Activated CD4-positive, alpha-beta T cell treated with anti-CD3 and anti-CD28 coated beads, Interleukin-2, amount 10 ng/mL, durations not matched to agents 7 days and 5 days (primary cell): Measurements from ENCODE around the gene CKAP5. TPM values are rescaled to one million over a fixed set of nuclear protein-coding genes. Genes with fewer than 3 reads are reported as not detected.
"Not testable (repeated sequence)": the region's sequence is repeated elsewhere in the genome, so short reads cannot be mapped to it uniquely, and the experiment has no call there.

Experiments used
- CTCF ChIA-PET: fragments of 350-600 bp; sonication (Branson Sonifier 250); formaldehyde crosslinking; loops from one replicate; lab custom pipeline; 2021; ENCODE audit warnings: antibody characterized with exemption; lab: Charles Lee
- POLR2A ChIA-PET: fragments of 350-600 bp; sonication (Branson Sonifier 250); formaldehyde crosslinking; loops from one replicate; lab custom pipeline; 2021; ENCODE audit warnings: antibody characterized with exemption; lab: Charles Lee
- DNase-seq: peaks from one replicate; pipeline ENCODE4 v3.0.0-alpha.2; 2020
- H3K27ac Mint-ChIP-seq: one replicate; pipeline ENCODE4 v1.8.0; 2021; ENCODE audit warnings: mild to moderate bottlenecking, moderate library complexity, mixed read lengths
- H3K27me3 Mint-ChIP-seq: one replicate; pipeline ENCODE4 v1.8.0; 2021; ENCODE audit warnings: mixed read lengths
- H3K36me3 Mint-ChIP-seq: one replicate; pipeline ENCODE4 v1.8.0; 2021; ENCODE audit warnings: low read depth, mixed read lengths
- H3K4me1 Mint-ChIP-seq: one replicate; pipeline ENCODE4 v1.8.0; 2021; ENCODE audit warnings: mixed read lengths
- H3K4me3 Mint-ChIP-seq: one replicate; pipeline ENCODE4 v1.8.0; 2021; ENCODE audit warnings: mild to moderate bottlenecking, moderate library complexity, mixed read lengths
- H3K9me3 Mint-ChIP-seq: one replicate; pipeline ENCODE4 v1.8.0; 2021; ENCODE audit warnings: mixed read lengths
- total RNA-seq, 2 experiments: library from RNA; stranded (reverse); gene quantifications; one replicate each; pipeline ENCODE4 v1.2.3, GENCODE V29; 2021

CKAP5 gene
- total RNA-seq, 2 experiments from 2014 or later: 171 to 189 TPM

GRCh38 chr11:46801694-46802470, 44.2 kb downstream of the CKAP5 start:
- H3K27me3 Mint-ChIP-seq: no peaks in the 10 kb centered on the region
- DNase-seq: no peak
- no peaks in the 10 kb centered on the region for H3K9me3 Mint-ChIP-seq
- peaks cover 6% of the 10 kb centered on the region for H3K4me1 Mint-ChIP-seq
- ChIA-PET CTCF (interaction anchor here (1.0 kb wide), 1 partner anchor 13 kb away, joined by 3 read pairs; no protein-coding TSS in a partner anchor), POLR2A (interaction anchor here (0.6 to 0.7 kb wide), 2 partner anchors 56 to 158 kb away, joined by 3 to 7 read pairs; no protein-coding TSS in a partner anchor)
- H3K36me3 Mint-ChIP-seq: peaks cover 32% of the 10 kb centered on the region
- no peak overlapping the region for H3K4me3 Mint-ChIP-seq
- no peak overlapping the region for H3K27ac Mint-ChIP-seq

GRCh38 chr11:46800177-46800576, 45.9 kb downstream of the CKAP5 start:
- no peak for DNase-seq
- no peak overlapping the region for H3K27ac Mint-ChIP-seq
- H3K4me3 Mint-ChIP-seq: no peak overlapping the region
- ChIA-PET POLR2A (no interaction called here), CTCF (no interaction called here)
- no peaks in the 10 kb centered on the region for H3K9me3 Mint-ChIP-seq
- H3K36me3 Mint-ChIP-seq: peaks cover 36% of the 10 kb centered on the region
- H3K27me3 Mint-ChIP-seq: no peaks in the 10 kb centered on the region
- H3K4me1 Mint-ChIP-seq: no peaks in the 10 kb centered on the region

GRCh38 chr11:46799725-46800124, 46.4 kb downstream of the CKAP5 start:
- POLR2A ChIA-PET, H3K27ac Mint-ChIP-seq: not testable (repeated sequence)

GRCh38 chr11:46778416-46778815, 67.7 kb downstream of the CKAP5 start:
- ChIA-PET POLR2A (no interaction called here), CTCF (no interaction called here)
- Mint-ChIP-seq H3K27ac (no peak overlapping the region), H3K9me3 (no peaks in the 10 kb centered on the region), H3K36me3 (peaks cover 67% of the 10 kb centered on the region), H3K27me3 (no peaks in the 10 kb centered on the region), H3K4me3 (no peak overlapping the region), H3K4me1 (no peaks in the 10 kb centered on the region)
- DNase-seq: no peak

More at GRCh38 chr11:46799725-46800124, 46.4 kb downstream of the CKAP5 start:
- DNase-seq, H3K4me3 Mint-ChIP-seq, H3K9me3 Mint-ChIP-seq, H3K4me1 Mint-ChIP-seq, H3K27me3 Mint-ChIP-seq, CTCF ChIA-PET: not testable (repeated sequence)
- peaks cover 39% of the 10 kb centered on the region for H3K36me3 Mint-ChIP-seq

GRCh38 chr11:46776878-46777277, 69.2 kb downstream of the CKAP5 start:
- POLR2A ChIA-PET: no interaction called here
- DNase-seq: no peak
- Mint-ChIP-seq H3K36me3 (peaks cover 62% of the 10 kb centered on the region), H3K9me3 (no peaks in the 10 kb centered on the region), H3K27me3 (no peaks in the 10 kb centered on the region), H3K4me1 (no peaks in the 10 kb centered on the region), H3K4me3 (no peak overlapping the region), H3K27ac (no peak overlapping the region)
- CTCF ChIA-PET: no interaction called here

- Mint-ChIP-seq H3K27ac (no peak overlapping the region), H3K4me3 (no peak overlapping the region), H3K36me3 (peaks cover 44% of the 10 kb centered on the region), H3K4me1 (no peaks in the 10 kb centered on the region), H3K9me3 (no peaks in the 10 kb centered on the region), H3K27me3 (no peaks in the 10 kb centered on the region)
- DNase-seq: no peak
- ChIA-PET POLR2A (no interaction called here), CTCF (interaction anchor here (0.6 kb wide), 1 partner anchor 43 kb away, joined by 4 read pairs; no protein-coding TSS in a partner anchor)
Measured at GRCh38 chr11:46769636-46770221, 76.4 kb downstream of the CKAP5 start.

- CTCF ChIA-PET: no interaction called here
- H3K27me3 Mint-ChIP-seq: no peaks in the 10 kb centered on the region
- POLR2A ChIA-PET: no interaction called here
- no peaks in the 10 kb centered on the region for H3K9me3 Mint-ChIP-seq
- no peak overlapping the region for H3K4me3 Mint-ChIP-seq
- no peaks in the 10 kb centered on the region for H3K4me1 Mint-ChIP-seq
- no peak overlapping the region for H3K27ac Mint-ChIP-seq
- DNase-seq: no peak
- H3K36me3 Mint-ChIP-seq: peaks cover 48% of the 10 kb centered on the region
Measured at GRCh38 chr11:46766656-46767055, 79.4 kb downstream of the CKAP5 start.

- Mint-ChIP-seq H3K4me3 (no peak overlapping the region), H3K36me3 (peaks cover 61% of the 10 kb centered on the region), H3K27me3 (no peaks in the 10 kb centered on the region), H3K27ac (no peak overlapping the region), H3K9me3 (no peaks in the 10 kb centered on the region), H3K4me1 (no peaks in the 10 kb centered on the region)
- ChIA-PET POLR2A (no interaction called here), CTCF (interaction anchor here (0.8 kb wide), 1 partner anchor 12 kb away, joined by 3 read pairs; no protein-coding TSS in a partner anchor)
- no peak for DNase-seq
Measured at GRCh38 chr11:46762248-46762647, 83.8 kb downstream of the CKAP5 start.

GRCh38 chr11:46761807-46762206, 84.3 kb downstream of the CKAP5 start:
- Mint-ChIP-seq H3K27ac (no peak overlapping the region), H3K9me3 (no peaks in the 10 kb centered on the region), H3K4me3 (no peak overlapping the region), H3K27me3 (no peaks in the 10 kb centered on the region), H3K36me3 (peaks cover 59% of the 10 kb centered on the region), H3K4me1 (no peaks in the 10 kb centered on the region)
- ChIA-PET CTCF (interaction anchor here (0.7 kb wide), 1 partner anchor 217 kb away, joined by 4 read pairs; no protein-coding TSS in a partner anchor), POLR2A (no interaction called here)
- DNase-seq: no peak

- ChIA-PET POLR2A (no interaction called here), CTCF (interaction anchor here (0.9 kb wide), 1 partner anchor 10 kb away, joined by 3 read pairs; no protein-coding TSS in a partner anchor)
- Mint-ChIP-seq H3K27ac (no peak overlapping the region), H3K4me3 (no peak overlapping the region), H3K9me3 (no peaks in the 10 kb centered on the region), H3K4me1 (no peaks in the 10 kb centered on the region), H3K27me3 (no peaks in the 10 kb centered on the region), H3K36me3 (peaks cover 63% of the 10 kb centered on the region)
- DNase-seq: no peak
Measured at GRCh38 chr11:46760429-46761128, 85.5 kb downstream of the CKAP5 start.

GRCh38 chr11:46759196-46759595, 86.9 kb downstream of the CKAP5 start:
- POLR2A ChIA-PET: no interaction called here
- no peaks in the 10 kb centered on the region for H3K4me1 Mint-ChIP-seq
- H3K4me3 Mint-ChIP-seq: no peak overlapping the region
- CTCF ChIA-PET: no interaction called here
- no peak for DNase-seq
- peaks cover 66% of the 10 kb centered on the region for H3K36me3 Mint-ChIP-seq
- no peaks in the 10 kb centered on the region for H3K27me3 Mint-ChIP-seq
- no peak overlapping the region for H3K27ac Mint-ChIP-seq
- H3K9me3 Mint-ChIP-seq: no peaks in the 10 kb centered on the region

GRCh38 chr11:46755962-46756361, 90.1 kb downstream of the CKAP5 start:
- CTCF ChIA-PET: no interaction called here
- H3K9me3 Mint-ChIP-seq: no peaks in the 10 kb centered on the region
- H3K4me1 Mint-ChIP-seq: no peaks in the 10 kb centered on the region
- H3K4me3 Mint-ChIP-seq: no peak overlapping the region
- H3K27ac Mint-ChIP-seq: no peak overlapping the region
- POLR2A ChIA-PET: no interaction called here
- H3K27me3 Mint-ChIP-seq: no peaks in the 10 kb centered on the region
- peaks cover 61% of the 10 kb centered on the region for H3K36me3 Mint-ChIP-seq
- no peak for DNase-seq

GRCh38 chr11:46747150-46747549, 98.9 kb downstream of the CKAP5 start:
- ChIA-PET CTCF (interaction anchor here (0.9 kb wide), 1 partner anchor 58 kb away, joined by 3 read pairs; no protein-coding TSS in a partner anchor), POLR2A (no interaction called here)
- no peak overlapping the region for H3K4me3 Mint-ChIP-seq
- no peaks in the 10 kb centered on the region for H3K4me1 Mint-ChIP-seq
- H3K27ac Mint-ChIP-seq: no peak overlapping the region
- H3K27me3 Mint-ChIP-seq: no peaks in the 10 kb centered on the region
- peaks cover 59% of the 10 kb centered on the region for H3K36me3 Mint-ChIP-seq
- H3K9me3 Mint-ChIP-seq: no peaks in the 10 kb centered on the region
- DNase-seq: no peak
